ENCODE measurements around the gene TTC4.
"Not testable (repeated sequence)": the region's sequence is repeated elsewhere in the genome, so short reads cannot be mapped to it uniquely, and the experiment has no call there.

Gene TTC4

GRCh38 chr1:54767526-54767925, 51.9 kb downstream of the TTC4 start:
- TF ChIP-seq CTCF (IDR thresholded peaks at IDR 0.05) (no peak), ZFX (IDR thresholded peaks at IDR 0.05; ENCODE audit: borderline replicate concordance) (no peak)
- H3K27ac ChIP-seq = no peak overlapping the region

DNA sequence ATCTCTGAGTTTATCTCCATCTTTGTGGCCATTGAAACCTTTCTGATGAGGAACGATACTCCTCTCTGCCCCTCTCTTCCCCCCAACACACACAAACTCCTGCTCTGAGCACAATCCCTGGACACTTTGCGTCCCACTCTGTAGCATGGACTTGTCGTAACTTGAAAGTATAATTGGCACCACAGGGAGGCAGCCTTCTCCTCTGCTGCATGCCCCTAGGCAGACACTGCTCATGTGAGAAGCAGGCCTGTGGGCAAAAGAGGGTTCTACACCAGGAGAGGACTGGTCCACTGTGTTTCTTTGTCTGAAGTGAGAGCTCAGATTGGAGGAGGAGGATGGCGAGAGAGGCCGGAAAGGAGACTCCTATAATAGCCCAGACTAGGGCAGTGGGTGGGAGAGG, 52.4 kb downstream of the TTC4 start:
- no peak overlapping the region for H3K27ac ChIP-seq
- no peak for TF ChIP-seq ZFX (IDR thresholded peaks at IDR 0.05; ENCODE audit: borderline replicate concordance)
- peak; percentile 27 for TF ChIP-seq CTCF (IDR thresholded peaks at IDR 0.05)

DNA sequence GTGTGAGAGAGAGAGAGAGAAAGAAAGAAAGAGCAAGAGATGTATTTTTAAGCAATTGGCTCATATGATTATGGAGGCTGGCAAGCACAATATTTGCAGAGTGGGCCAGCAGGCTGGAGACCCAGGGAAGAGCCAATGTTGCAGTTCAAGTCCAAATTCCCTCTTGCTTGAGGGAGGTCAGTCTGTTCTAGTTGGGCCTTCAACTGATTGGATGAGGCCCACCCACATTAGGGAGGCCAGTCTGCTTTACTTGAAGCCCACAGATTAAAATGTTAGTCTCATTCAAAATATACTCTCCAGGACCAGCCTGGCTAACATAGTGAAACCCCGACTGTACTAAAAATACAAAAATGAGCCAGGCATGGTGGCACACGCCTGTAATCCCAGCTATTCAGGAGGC, 57.3 kb downstream of the TTC4 start:
- no peak overlapping the region for H3K27ac ChIP-seq
- TF ChIP-seq ZFX (IDR thresholded peaks at IDR 0.05; ENCODE audit: borderline replicate concordance) (no peak), CTCF (IDR thresholded peaks at IDR 0.05) (no peak)

GRCh38 chr1:54774820-54775498, 59.3 kb downstream of the TTC4 start:
- H3K27ac ChIP-seq = no peak overlapping the region
- no peak for TF ChIP-seq ZFX (IDR thresholded peaks at IDR 0.05; ENCODE audit: borderline replicate concordance)
- no peak for TF ChIP-seq CTCF (IDR thresholded peaks at IDR 0.05)

- not testable (repeated sequence) for H3K27ac ChIP-seq
Observed at GRCh38 chr1:54775828-54776721, 60.4 kb downstream of the TTC4 start.

- TF ChIP-seq CTCF (IDR thresholded peaks at IDR 0.05) = no peak
- TF ChIP-seq ZFX (IDR thresholded peaks at IDR 0.05; ENCODE audit: borderline replicate concordance) = no peak
- H3K27ac ChIP-seq = no peak overlapping the region
Observed at GRCh38 chr1:54777011-54777410, 61.4 kb downstream of the TTC4 start.

- no peak overlapping the region for H3K27ac ChIP-seq
- TF ChIP-seq ZFX (IDR thresholded peaks at IDR 0.05; ENCODE audit: borderline replicate concordance) (no peak), CTCF (IDR thresholded peaks at IDR 0.05) (no peak)
Observed at GRCh38 chr1:54777431-54777830, 61.8 kb downstream of the TTC4 start.

All from 22Rv1 (cell line).